Chondrocyte (in vitro differentiated cells): ENCODE results near the gene CMA1. TPM values are rescaled to one million over a fixed set of nuclear protein-coding genes. Genes with fewer than 3 reads are reported as not detected.
"Not testable (repeated sequence)": the region's sequence is repeated elsewhere in the genome, so short reads cannot be mapped to it uniquely, and the experiment has no call there.

ENCODE experiments used
- DNase-seq: peaks from one replicate; pipeline ENCODE4 v3.0.0; 2021; ENCODE audit warnings: mixed read lengths, low spot score
- H3K27ac Mint-ChIP-seq: one replicate; pipeline ENCODE4 v1.8.0; 2021; ENCODE audit warnings: mild to moderate bottlenecking, moderate library complexity, mixed read lengths; ENCODE audit not compliant: unreplicated experiment
- H3K27me3 Mint-ChIP-seq: 2 replicates; pipeline ENCODE4 v1.8.0; 2021; ENCODE audit warnings: low read depth, mixed read lengths
- H3K36me3 Mint-ChIP-seq: 2 replicates; pipeline ENCODE4 v1.8.0; 2021; ENCODE audit warnings: low read depth, mixed read lengths
- H3K4me1 Mint-ChIP-seq: 2 replicates; pipeline ENCODE4 v1.8.0; 2021; ENCODE audit warnings: low read depth, mild to moderate bottlenecking, mixed read lengths
- H3K4me3 Mint-ChIP-seq: one replicate; pipeline ENCODE4 v1.8.0; 2021; ENCODE audit warnings: mild to moderate bottlenecking, moderate library complexity, mixed read lengths; ENCODE audit not compliant: unreplicated experiment
- H3K9me3 Mint-ChIP-seq: 2 replicates; pipeline ENCODE4 v1.8.0; 2021; ENCODE audit warnings: low read depth, mixed read lengths
- total RNA-seq: library from RNA; stranded (reverse); gene quantifications from 3 replicates; pipeline ENCODE4 v1.2.1, GENCODE V29; 2021
- TF ChIP-seq, protein P1 (sequence below): fragments of 200-600 bp; sonication (generic); IDR thresholded peaks from 2 replicates; pipeline ENCODE4 v1.5.0; 2021; ENCODE audit warnings: antibody characterized with exemption, mild to moderate bottlenecking, moderate library complexity

The CMA1 gene
- total RNA-seq, 1 donor from 2014 or later = not detected

DNA sequence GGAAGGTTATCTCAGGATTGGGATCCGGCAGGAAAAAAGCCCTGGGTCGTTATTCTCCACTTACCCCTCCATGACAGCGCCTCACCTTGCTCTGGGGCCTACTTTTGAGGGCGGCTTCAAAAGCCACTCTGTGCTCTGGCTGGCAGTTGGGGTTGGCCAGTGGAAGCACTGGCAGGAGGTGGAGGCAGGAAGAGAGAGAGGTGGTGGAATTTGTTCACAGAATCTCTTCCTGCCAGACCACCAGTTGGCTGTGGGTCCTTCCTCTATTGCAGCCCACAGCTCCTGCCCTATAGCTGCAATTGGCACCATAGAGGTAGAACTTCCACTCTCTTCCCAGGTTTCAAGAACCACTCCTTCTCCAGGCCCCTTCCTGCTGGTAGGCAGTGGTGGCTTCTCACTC is 32.8 kb downstream of the CMA1 start:
- Mint-ChIP-seq H3K4me3 (no peak overlapping the region), H3K27me3 (no peaks in the 10 kb centered on the region), H3K36me3 (peaks cover 14% of the 10 kb centered on the region), H3K9me3 (peaks cover under 1% of the 10 kb centered on the region), H3K4me1 (no peaks in the 10 kb centered on the region), H3K27ac (no peak overlapping the region)
- TF ChIP-seq, protein P1, sequence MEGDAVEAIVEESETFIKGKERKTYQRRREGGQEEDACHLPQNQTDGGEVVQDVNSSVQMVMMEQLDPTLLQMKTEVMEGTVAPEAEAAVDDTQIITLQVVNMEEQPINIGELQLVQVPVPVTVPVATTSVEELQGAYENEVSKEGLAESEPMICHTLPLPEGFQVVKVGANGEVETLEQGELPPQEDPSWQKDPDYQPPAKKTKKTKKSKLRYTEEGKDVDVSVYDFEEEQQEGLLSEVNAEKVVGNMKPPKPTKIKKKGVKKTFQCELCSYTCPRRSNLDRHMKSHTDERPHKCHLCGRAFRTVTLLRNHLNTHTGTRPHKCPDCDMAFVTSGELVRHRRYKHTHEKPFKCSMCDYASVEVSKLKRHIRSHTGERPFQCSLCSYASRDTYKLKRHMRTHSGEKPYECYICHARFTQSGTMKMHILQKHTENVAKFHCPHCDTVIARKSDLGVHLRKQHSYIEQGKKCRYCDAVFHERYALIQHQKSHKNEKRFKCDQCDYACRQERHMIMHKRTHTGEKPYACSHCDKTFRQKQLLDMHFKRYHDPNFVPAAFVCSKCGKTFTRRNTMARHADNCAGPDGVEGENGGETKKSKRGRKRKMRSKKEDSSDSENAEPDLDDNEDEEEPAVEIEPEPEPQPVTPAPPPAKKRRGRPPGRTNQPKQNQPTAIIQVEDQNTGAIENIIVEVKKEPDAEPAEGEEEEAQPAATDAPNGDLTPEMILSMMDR = no peak
- DNase-seq = no peak

DNA sequence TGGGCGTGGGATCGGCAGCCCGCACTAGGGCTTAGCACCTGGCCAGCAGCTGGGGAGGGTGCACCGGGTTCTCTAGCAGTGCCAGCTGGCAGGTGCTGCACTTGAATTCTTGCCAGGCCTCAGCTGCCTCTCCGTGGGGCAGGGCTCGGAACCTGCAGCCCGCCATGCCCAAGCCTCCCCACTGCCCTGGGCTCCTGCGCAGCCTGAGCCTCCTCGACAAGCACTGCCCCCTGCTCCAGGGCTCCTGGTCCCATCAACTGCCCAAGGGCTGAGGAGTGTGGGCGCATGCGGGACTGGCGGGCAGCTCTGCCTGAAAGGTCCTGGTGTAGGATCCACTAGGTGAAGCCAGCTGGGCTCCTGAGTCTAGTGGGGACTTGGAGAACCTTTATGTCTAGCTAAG is 34.9 kb downstream of the CMA1 start:
- H3K27ac Mint-ChIP-seq = no peak overlapping the region
- TF ChIP-seq, protein P1 = no peak
- H3K36me3 Mint-ChIP-seq = peaks cover 12% of the 10 kb centered on the region
- no peak for DNase-seq
- no peaks in the 10 kb centered on the region for H3K4me1 Mint-ChIP-seq
- H3K4me3 Mint-ChIP-seq = no peak overlapping the region
- no peaks in the 10 kb centered on the region for H3K27me3 Mint-ChIP-seq
- peaks cover 4% of the 10 kb centered on the region for H3K9me3 Mint-ChIP-seq

DNA sequence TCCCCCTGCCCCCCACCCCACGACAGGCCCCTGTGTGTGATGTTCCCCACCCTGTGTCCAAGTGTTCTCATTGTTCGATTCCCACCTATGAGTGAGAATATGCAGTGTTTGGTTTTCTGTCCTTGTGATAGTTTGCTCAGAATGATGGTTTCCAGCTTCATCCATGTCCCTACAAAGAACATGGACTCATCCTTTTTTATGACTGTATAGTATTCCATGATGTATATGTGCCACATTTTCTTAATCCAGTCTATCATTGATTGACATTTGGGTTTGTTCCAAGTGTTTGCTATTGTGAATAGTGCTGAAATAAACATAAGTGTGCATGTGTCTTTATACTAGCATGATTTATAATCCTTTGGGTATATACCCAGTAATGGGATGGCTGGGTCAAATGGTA is 37.6 kb downstream of the CMA1 start:
- H3K36me3 Mint-ChIP-seq, H3K4me3 Mint-ChIP-seq, H3K27me3 Mint-ChIP-seq, H3K9me3 Mint-ChIP-seq, H3K4me1 Mint-ChIP-seq, DNase-seq, H3K27ac Mint-ChIP-seq: not testable (repeated sequence)

DNA sequence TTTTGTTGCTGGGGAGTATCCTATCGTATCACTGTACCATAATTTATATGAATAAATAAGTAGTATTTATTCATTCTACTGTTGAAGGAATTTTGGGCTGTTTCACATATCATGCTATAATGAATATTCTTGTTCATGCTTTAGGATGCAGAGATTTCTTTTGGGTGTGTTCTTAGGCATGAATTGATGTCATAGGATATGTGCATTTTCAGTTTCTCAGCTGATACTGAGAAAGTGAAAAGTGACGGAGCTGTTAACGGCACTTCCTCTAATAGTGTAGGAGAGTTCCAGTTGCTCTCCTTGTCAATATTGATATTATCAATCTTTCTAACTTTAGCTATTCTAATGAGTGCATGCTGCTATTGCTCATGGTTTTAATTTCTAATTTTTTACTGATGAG is 42.3 kb downstream of the CMA1 start:
- peaks cover under 1% of the 10 kb centered on the region for H3K36me3 Mint-ChIP-seq
- peaks cover 9% of the 10 kb centered on the region for H3K9me3 Mint-ChIP-seq
- H3K27ac Mint-ChIP-seq = no peak overlapping the region
- no peak overlapping the region for H3K4me3 Mint-ChIP-seq
- TF ChIP-seq, protein P1 = no peak
- H3K4me1 Mint-ChIP-seq = no peaks in the 10 kb centered on the region
- no peaks in the 10 kb centered on the region for H3K27me3 Mint-ChIP-seq
- no peak for DNase-seq

DNA sequence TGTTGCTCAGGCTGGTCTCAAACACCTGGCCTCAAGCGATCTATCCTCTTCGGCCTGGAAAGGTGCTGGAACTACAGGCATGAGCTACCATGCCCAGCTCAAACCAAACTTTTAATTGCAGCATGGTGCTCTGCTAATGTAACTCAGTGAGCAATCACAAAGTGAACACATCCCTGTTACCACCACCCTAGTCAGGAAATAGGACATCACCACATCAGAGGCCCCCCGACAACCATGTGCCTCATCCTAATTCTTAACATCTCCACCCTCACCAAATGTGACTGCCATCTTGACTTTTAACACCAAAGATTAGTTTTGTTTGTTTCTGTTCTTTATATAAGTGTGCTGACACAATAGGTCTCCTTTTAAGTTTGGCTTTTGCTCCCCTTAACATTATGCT is 42.7 kb downstream of the CMA1 start:
- DNase-seq = no peak
- H3K9me3 Mint-ChIP-seq = peaks cover 14% of the 10 kb centered on the region
- no peak overlapping the region for H3K27ac Mint-ChIP-seq
- TF ChIP-seq, protein P1 = no peak
- no peaks in the 10 kb centered on the region for H3K27me3 Mint-ChIP-seq
- no peak overlapping the region for H3K4me3 Mint-ChIP-seq
- H3K4me1 Mint-ChIP-seq = no peaks in the 10 kb centered on the region
- H3K36me3 Mint-ChIP-seq = peaks cover 2% of the 10 kb centered on the region

DNA sequence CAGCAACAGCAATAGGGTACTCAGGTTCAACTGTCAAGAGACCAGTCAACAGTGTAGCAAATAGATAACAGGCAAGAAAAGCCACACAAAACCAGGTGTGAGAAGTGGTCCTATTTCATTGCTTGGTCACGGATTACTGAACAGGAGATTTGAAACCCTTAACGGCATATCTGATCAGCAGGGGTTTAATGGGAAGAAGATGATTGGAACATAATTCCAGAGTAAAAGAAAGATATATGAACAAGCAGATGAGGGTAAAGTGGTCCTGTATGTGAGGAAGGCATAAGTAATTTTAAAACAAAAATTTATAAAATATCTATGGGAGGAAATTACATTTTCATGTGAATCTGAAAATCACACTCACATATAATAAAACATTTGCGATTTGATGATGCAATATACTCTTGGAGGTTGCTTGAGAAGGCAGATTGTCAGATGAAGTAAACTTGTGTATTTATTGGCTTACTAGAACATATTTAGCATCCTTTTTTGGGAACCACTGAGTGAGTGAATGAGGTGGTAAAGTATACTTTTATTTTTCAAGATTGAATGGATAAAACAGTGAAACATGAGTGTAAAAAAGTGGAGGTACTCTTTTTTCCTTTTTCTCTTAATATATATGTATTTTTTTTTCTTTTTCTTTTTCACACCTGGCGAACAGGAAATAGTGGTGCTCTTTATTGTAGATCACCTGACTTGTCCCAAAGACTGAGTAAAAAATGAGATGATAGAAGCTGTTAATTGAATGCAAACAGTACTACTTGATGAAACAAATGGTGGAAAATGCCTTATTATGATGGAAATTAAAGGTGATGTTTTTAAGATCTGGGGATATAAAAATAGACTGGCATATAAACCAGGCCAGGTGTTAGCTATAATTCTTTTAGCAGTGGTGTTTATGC is 43.9 kb downstream of the CMA1 start:
- no peak for DNase-seq
- Mint-ChIP-seq H3K36me3 (peaks cover 2% of the 10 kb centered on the region), H3K27me3 (no peaks in the 10 kb centered on the region), H3K27ac (no peak overlapping the region), H3K4me1 (no peaks in the 10 kb centered on the region), H3K9me3 (peaks cover 11% of the 10 kb centered on the region), H3K4me3 (no peak overlapping the region)
- TF ChIP-seq, protein P1 = no peak
